ENCODE results near the gene SGF29. TPM values are rescaled to one million over a fixed set of nuclear protein-coding genes. Genes with fewer than 3 reads are reported as not detected.
"Not testable (repeated sequence)": the region's sequence is repeated elsewhere in the genome, so short reads cannot be mapped to it uniquely, and the experiment has no call there.

Gene SGF29
- total RNA-seq, 2 donors from 2014 or later: 14.5 to 15.8 TPM

- intact Hi-C loops (cut with DNase I): no loop called here
- DNase-seq (no peak), ATAC-seq (no peak)
Observed at GRCh38 chr16:28589930-28590329, 36.2 kb downstream of the SGF29 start.

GRCh38 chr16:28590384-28591340, 36.9 kb downstream of the SGF29 start:
- intact Hi-C loops (cut with DNase I): no loop called here
- DNase-seq: no peak
- ATAC-seq: no peak

GRCh38 chr16:28591355-28591754, 37.6 kb downstream of the SGF29 start:
- intact Hi-C loops (cut with DNase I): no loop called here
- DNase-seq: no peak
- no peak for ATAC-seq

- intact Hi-C loops (cut with DNase I): no loop called here
- ATAC-seq (no peak), DNase-seq (no peak)
Observed at GRCh38 chr16:28592511-28592910, 38.8 kb downstream of the SGF29 start.

- intact Hi-C loops (cut with DNase I): no loop called here
- no peak for ATAC-seq
- peak; percentile 18 for DNase-seq
Observed at GRCh38 chr16:28592979-28593553, 39.3 kb downstream of the SGF29 start.

- ATAC-seq; DNase-seq; intact Hi-C loops (cut with DNase I): not testable (repeated sequence)
Observed at GRCh38 chr16:28595451-28595850, 41.7 kb downstream of the SGF29 start.

GRCh38 chr16:28596115-28596630, 42.5 kb downstream of the SGF29 start:
- intact Hi-C loops (cut with DNase I): no loop called here
- DNase-seq (peak; percentile 30), ATAC-seq (peak in 1 of 2 donors; percentile 13)

GRCh38 chr16:28596840-28597691, 43.3 kb downstream of the SGF29 start, which contains the start of gene SULT1A2:
TSS of gene SULT1A2 (minus strand) at chr16:28597050. CDS start at chr16:28595930, 1,120 bp downstream.
- DNase-seq: peak; percentile 58
- intact Hi-C loops (cut with DNase I): no loop called here
- peak; percentile 68 to 75 for ATAC-seq

GRCh38 chr16:28597692-28598261, 44.1 kb downstream of the SGF29 start:
- DNase-seq (no peak), ATAC-seq (no peak)

GRCh38 chr16:28599377-28600285, 45.9 kb downstream of the SGF29 start:
- DNase-seq; intact Hi-C loops (cut with DNase I): not testable (repeated sequence)
- ATAC-seq: peak in 1 of 2 donors; percentile 21

More at GRCh38 chr16:28597692-28598261, 44.1 kb downstream of the SGF29 start:
- intact Hi-C loops (cut with DNase I): no loop called here

- ATAC-seq; DNase-seq; intact Hi-C loops (cut with DNase I): not testable (repeated sequence)
Observed at GRCh38 chr16:28600965-28601364, 47.2 kb downstream of the SGF29 start.

- DNase-seq; ATAC-seq; intact Hi-C loops (cut with DNase I): not testable (repeated sequence)
Observed at GRCh38 chr16:28601589-28601988, 47.9 kb downstream of the SGF29 start.

- intact Hi-C loops (cut with DNase I); ATAC-seq; DNase-seq: not testable (repeated sequence)
Observed at GRCh38 chr16:28602062-28602461, 48.3 kb downstream of the SGF29 start.

- no peak for DNase-seq
- ATAC-seq: no peak
- intact Hi-C loops (cut with DNase I): no loop called here
Observed at GRCh38 chr16:28602529-28602928, 48.8 kb downstream of the SGF29 start.

GRCh38 chr16:28603381-28604185, 49.9 kb downstream of the SGF29 start:
- no peak for ATAC-seq
- DNase-seq: no peak
- intact Hi-C loops (cut with DNase I): no loop called here

- DNase-seq (no peak), ATAC-seq (no peak)
- intact Hi-C loops (cut with DNase I): no loop called here
Observed at GRCh38 chr16:28604186-28604565, 50.5 kb downstream of the SGF29 start.
